NCI-H146 (cell line): ENCODE measurements around the gene RUNX3.
"Not testable (repeated sequence)": the region's sequence is repeated elsewhere in the genome, so short reads cannot be mapped to it uniquely, and the experiment has no call there.

ENCODE experiments used
- DNase-seq: peaks from one replicate; lab custom pipeline; 2025; lab: John Stamatoyannopoulos, UW

RUNX3 gene

DNA sequence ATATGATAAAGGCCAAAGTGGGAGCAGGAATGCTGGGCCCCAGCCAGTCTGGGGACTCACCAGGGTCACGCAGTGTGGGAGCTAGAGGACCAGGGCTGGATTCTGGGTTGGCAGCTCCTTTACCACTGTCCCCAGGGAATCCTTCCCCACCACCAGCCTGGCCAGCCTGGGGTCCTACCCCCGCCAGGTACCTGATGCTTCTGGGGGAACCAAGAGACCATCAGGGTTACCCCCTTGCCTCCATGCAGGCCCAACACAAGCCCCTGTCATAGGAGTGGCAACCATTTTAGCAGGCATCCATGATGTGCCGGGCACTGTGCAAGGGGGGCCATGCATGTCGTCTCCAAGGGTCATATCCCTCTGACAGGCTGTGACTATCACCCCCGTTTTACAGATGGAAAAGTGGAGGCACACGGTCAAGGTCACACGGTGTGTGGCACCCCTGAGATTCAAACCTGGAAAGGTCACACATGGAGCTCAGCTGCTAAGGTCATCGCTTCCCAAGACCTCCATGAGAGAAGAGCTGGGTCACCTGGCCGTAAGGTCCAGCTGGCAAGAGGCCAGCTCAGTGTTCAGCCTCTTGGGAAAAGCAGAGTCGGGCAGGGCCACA is 16.4 kb downstream of the RUNX3 start:
- DNase-seq, result no peak

DNA sequence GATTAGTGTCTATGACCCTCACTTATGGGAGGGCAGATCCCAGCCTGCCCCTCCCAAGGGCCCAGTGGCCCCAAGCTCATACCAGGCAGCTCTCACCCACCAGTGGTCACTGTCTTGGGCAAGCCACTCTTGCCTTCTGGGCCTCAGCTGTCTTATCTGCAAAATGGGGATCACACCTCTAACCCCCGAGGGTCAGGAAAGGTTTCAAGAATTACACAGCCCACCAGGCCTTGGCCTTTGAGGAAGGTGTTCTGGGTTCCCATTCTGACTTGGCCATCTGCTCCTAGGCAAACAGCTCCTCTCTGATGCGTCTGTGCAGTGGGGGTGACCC is 16.8 kb downstream of the RUNX3 start:
- DNase-seq, result no peak

DNA sequence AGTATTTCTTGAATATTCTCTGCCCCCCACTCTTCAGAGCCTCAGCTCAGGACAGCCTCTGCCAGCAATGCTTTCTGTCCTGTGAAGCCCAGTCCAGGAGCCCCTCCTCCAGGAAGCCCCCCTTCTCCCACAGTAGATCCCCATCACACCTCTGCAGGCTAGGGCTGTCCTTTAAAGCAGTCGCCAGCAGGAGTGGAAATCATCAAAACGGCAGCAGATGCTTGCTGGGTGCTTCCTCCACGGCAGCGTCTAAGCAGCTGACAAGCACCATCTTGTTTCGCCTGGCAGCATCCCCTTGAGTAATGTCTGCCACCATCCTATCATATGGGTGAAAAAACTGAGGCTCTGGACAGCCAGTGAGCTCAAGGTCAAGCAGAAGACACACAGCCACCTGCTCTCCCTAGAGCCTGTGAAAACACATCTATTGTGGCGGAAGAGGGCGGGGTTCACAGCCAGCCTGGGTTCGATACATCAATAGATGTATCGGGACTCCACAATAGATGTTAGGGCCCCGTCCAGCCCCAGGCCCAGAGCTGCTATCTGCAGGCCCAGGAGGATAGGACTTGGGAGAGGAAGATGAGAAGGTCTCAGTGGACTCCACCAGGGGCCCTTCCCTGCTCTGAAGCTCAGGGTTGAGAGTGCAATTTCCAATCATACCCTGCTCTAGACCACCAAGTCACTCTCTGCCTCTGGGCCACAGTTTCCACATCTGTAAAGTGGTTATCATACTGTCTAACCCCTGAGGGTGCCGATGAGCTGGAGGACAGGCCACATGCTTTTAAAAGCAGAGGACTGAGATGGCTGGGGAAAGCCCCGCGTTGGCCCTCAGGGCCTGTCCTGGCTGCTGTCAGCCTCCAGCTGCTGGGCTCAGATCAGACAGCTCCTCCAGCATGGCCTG is 17.5 kb downstream of the RUNX3 start:
- DNase-seq, result no peak

DNA sequence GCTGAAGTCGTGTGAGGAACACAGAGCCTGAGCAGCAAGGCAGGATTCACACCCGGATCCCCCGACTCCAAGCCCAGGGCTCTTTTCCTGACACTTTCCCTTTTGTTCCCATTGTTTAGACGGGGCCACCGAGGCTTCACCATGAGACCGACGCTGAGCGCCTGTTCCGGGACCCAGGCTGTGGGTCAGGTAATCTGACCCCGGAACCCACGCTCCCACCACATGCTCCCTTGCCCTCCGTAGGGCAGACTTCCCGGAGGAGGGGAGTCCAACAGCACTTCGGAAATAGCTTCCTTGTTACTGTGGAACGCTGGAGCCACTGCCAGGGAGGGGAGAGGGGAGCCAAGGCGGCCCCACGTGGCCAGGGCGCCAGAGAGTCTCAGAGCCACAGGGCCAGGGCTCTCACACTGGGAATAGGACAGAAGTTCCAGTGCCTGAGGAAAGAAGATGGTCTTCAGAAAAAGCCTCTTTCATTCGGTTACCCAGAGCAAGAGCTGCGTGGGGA is 18.4 kb downstream of the RUNX3 start:
- no peak for DNase-seq

DNA sequence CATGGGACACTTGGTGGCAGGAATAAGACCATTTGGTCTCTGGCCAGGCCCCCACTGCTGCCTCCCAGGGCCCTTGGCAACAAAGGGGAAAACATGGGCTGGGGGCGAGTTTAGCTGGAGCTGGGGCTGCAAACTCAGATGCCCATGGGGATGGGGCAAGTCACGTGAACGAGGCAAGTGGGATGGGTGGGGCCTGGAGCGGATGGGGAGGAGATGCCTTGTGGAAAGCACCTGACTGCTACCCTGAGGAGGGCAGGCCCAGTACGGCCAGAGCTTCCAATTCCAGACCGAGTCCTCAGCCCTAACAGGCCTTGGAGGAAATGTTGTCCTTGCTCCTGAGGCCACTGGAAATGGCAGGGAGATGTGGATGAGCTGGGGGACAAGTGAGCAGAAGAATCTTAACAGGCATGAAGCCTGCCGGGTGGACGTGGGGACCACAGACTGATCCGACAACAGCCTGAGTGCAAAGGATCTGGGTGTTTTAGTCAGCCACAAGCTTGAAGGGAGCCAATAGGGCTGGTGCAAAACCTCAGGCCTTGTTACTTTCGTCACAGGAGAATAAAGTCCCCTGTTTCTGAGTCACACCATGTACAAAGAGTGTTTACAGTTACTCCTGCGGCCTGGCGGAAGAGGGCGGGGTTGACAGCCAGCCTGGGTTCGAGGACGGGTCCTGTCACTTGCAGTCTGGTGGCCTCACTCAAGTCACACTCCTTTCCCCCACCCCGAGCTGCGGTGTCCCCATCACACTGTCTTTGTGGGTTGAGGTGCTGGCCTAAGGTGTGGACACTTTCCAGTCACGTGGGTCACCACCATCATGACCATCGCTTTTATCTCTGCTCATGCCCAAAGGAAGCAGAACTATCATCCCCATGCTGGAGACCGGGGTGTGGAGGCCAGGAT is 19.1 kb downstream of the RUNX3 start:
- DNase-seq, result no peak

DNA sequence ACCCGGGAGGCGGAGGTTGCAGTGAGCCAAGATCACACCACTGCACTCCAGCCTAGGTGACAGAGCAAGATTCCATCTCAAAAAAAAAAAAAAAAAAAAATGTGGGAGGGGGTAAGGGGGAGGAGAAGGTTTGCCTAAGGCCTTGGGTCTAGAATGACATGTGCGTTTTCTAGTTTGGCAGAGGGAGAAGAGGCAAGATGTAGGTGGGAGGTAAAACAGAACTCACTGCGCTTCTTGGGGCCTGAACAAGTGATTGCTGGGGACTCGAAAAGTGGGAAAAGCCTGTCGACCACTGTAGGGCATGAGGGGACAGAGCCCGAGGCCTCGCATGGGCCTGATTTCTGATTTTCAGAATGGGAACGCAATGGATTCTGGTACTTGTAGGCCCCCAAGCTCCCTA is 19.9 kb downstream of the RUNX3 start:
- no peak for DNase-seq

DNA sequence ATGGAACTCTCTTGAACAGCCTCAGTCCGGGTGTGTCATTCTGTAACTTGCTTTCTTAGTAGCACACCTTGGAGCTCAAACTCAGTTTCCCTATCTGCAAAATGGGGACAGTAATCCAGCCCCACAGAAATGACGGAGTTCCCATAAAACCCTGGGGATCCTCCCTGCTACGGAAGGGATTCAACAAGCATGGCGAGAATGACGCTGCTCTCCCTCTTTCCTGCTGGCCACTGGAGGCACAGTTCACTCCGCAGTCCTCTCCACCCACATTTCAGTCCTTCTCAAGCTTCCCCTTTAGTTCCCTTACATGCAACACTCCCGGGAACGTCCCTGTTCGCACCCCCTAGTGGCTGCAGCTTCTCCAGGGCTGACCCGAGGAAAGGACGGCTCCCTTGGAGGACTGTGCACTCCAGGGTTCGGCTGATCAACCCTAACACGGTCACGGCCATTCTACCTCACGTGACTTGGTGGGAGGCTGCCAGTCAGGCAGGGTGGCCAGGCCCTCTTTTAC is 20.6 kb downstream of the RUNX3 start:
- no peak for DNase-seq

DNA sequence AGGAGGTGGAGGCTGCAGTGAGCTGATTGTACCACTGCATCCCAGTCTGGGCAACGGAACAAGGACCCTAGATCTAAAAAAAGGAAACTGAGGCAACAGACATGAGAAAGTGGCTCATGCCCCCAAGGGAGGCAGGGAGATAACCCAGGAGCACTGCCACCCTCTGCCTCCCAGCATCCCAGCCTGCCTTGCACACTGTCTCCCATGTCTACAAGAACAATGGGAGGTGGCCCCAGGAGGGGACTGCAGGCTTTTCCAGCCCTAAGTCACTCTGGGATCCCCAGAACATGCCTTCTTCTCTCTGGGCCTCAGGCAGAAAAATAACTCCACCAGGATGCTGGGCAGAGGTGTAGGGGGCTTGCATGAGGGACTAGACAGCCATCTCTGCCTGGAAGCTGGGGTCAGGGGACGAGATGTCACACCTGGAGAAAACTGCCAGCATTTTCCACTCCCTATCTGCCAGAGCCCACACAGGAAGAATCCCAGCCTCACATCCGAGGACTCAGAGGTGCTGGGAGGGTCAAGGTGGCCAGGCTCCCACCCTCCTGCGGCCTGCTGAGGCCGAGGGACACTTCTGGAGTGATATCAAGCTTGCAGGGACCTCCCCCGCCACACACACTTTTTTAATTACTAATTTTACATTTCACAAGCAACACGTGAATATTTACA is 21.4 kb downstream of the RUNX3 start:
- DNase-seq, result no peak

DNA sequence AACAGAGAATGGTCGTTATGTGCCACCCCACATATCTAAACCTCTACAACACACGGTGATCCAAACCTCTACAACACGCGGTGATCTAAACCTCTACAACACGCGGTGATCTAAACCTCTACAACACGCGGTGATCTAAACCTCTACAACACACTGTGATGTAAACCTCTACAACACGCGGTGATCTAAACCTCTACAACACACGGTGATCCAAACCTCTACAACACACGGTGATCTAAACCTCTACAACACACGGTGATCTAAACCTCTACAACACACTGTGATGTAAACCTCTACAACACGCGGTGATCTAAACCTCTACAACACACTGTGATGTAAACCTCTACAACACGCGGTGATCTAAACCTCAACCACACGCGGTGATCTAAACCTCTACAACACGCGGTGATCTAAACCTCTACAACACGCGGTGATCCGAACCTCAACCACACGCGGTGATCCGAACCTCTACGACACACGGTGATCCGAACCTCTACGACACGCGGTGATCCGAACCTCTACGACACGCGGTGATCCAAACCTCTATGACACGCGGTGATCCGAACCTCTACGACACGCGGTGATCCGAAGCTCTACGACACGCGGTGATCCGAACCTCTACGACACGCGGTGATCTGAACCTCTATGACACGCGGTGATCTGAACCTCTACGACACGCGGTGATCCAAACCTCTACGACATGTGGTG is 22.3 kb downstream of the RUNX3 start:
- DNase-seq, result not testable (repeated sequence)

DNA sequence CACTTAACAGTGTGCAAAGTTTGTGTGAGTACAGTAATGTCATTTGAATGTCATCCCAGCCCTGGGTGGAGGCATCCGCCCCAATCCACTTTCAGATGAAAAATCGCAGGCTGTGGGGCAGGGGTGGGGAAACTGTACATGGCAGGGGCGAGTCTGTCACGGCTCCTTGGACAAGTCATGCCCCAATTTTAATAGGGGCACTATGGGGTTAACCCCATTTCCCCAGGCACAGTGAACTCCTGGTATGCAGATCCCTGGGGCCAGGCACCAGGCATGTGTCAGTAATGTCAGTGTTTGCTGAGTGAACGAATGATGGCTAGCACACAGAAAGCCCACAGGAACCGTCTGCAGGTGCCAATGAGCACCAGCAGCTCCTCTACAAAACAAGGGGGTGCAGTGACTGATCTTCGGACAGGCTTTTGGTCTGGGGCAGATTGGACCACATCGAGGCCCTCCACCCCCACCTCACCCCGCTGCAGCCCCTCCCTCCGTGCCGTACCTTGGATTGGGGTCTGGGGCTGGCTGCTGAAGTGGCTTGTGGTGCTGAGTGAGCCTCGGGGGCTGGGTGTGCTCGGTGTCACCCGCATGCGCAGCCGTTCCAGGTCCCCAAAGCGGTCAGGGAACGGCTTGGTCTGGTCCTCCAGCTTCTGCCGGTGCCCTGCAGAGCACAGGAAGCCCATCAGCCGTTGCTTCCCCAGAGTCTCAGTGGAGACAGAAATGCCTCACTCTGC is 23.2 kb downstream of the RUNX3 start:
- DNase-seq, result no peak

DNA sequence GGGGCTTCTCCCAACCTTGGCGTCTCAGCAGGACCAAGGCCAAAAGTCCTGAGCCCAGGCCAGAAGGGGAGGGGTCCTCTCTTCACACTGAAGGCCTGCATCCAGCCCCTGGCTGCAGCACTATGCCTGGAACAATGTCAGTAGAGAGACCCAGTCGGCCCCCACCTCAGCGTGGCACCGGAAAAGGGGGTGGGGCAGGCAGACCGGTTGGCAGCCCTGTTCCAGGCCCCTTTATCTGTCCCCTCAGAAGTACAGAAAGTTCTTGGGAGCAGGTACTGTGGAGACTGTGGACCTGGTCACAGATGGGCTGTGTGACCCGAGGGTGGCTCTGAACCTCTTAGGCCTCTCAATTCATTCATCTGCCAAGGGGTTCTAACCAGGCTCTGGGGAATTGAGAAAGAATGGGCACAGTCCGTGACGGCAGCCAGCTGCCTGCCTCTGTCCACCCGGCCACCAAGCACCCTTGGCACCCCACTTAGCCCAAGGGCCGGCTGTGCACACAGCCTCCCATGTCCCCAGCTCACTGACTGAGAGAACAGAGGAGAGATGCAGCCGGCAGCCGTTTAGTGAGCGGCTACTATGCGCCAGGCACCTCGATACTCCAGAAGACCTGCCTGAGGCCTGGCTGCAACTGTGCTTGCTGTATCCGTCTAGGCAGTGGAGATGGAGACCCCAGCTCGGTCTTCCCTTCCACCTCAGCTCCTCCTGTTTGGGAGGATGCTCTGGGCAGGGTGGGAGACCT is 23.9 kb downstream of the RUNX3 start:
- no peak for DNase-seq

DNA sequence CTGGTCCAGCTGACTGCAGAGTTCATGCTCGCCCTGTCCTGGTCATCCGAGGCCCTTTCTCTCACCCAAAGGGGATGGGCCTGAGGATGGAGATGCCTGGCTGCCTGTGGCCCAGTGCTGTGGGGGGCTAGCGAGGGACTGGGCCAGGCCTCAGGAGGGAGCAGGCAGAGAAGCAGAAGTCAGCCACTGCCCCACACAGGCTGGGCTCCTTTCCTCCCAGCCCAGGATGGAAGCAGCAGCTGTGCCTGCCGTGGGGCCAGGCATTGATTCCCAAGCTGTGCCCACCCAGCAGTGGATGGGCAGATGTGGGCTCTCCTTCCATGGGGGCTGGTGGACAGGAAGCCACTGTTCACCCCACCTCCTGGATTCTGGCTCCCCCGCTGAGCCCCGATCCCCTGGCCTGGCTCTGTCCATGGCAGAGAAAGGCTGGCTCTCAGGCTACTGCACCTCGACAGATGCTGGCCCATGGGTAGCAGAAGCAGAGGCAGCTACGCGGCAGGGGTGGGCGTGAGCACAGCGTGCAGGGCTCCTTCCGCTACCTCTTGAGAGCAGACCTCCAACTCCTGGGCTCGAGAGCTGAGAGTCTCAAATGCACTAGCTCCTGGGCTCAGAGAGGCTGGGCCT is 24.6 kb downstream of the RUNX3 start:
- no peak for DNase-seq

DNA sequence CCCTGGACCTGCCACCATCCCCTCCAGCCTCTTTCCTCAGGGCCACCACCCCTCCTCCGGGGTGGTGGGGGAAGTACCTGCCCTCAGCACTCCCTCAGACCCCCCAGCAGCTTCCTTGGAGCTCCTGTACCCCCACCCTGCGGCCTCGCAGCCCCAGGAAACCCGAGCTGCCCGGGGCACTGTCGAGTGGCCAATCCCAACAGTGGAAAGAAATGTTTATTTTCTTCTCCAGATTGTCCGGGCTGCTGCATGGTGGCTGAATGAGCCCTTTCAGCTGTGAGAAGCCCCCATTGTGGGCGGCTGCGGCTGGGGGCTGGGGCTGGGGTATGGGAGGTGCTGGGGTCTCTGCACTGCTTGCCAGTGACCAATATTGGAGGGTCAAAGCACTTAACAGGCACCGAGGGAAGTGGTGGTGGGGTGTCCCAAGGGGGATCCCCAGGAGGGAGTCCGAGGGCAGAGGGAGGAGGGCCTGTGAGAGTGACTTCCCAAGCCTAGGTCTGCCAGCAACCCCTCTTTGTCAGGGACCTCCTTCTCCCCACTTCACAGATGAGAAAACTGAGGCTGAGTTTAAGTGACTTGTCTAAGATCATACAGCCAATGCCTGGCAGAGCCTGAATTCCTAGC is 25.2 kb downstream of the RUNX3 start:
- DNase-seq, result no peak

DNA sequence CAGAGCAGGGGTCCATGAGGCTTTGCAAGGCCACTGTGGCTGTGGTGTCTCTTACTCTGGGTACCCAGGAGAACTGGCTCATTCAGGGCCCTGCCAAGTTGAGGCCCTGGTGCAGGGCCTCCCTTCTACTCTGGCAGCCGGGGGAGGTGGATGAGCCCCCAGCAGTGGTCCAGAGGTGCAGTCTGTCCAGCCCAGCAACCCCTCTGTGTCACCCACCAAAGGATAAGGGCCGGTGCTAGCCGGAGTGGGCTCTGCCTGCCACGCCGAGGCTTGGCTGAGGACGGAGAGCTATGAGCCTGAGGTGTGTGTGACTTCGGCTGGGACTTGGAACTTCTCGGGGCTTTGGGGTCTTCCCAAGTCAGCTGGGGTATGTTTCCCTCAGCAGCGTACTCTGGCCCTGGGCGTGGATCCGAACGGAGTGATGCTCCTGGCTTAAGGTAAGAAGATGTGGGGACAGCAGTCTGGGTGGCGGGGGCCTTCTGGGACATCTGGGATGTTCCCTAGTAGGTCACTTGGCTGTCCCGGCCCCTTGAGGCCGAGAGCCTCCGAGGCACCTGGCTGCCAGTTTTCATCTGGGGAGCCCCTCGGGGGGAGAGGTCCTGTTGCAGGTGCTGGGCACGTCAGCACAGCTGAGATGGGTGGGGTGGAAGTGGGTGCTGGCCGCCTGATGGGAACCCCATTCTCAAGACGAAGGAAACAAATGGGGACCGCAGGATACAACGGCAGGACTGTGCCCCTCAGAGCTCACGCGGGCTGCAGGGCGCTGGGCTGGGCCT is 25.9 kb downstream of the RUNX3 start:
- DNase-seq, result no peak

DNA sequence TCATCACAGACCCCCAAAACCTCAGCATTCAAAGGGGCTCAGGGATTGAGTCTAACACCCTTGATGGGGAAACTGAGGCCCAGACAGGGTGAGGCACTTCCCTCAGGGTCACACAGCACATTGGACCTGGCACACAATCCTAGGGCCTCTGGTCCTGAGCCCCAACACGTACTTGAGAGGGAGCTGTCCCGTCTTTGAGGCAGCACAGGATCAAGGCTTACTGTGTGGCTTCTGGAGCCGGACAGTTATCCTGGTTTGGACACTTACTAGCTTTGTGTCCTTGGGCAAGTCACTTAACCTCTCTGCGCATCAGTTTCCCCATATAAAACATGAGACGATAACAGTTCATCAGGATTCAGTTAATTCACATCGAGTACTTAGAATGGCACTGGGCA is 26.5 kb downstream of the RUNX3 start:
- DNase-seq, result no peak

DNA sequence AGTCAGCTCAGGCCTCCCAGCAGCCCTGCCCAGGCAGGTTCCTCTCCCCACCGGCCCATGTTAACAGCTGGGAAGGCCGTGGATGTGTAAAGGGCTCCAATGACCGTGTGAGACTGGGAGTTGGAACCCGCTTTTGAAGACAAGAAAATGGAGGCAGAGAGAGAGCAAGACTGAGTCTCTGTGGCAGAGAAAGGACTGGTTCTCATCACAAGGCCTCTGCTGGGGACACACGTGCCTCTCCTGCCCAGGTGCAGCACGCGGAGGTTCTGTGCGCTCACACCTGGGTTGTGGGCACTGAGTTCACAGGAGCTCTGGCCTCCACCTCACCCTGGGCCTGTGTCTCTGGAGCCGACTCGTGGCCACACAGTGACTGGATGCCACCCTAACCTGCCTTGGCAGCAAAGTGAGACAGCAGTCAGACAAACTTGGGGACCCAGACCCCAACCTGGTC is 27.0 kb downstream of the RUNX3 start:
- no peak for DNase-seq

DNA sequence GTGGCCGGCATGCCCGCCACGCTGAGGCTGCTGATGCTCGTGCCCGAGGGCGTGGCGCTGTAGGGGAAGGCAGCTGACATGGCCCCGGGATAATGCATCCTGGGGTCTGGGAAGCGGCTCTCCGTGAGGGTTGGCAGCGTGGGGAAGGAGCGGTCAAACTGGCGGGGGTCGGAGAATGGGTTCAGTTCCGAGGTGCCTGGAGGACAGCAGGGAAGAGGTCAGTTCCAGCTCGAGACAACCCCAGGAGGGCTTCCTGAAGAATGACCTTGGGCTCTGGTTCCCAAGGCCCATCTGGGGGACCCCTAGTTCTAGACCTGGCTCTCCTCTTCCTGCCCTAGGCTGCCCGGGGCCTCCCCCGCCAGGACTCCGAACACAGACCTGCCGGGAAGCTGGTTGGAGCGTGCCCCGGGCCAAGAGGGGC is 27.6 kb downstream of the RUNX3 start:
- no peak for DNase-seq
